Osteoblast (primary cell): ENCODE measurements around the gene USP38. TPM values are rescaled to one million over a fixed set of nuclear protein-coding genes. Genes with fewer than 3 reads are reported as not detected.

ENCODE experiments used
- DNase-seq: peaks from one replicate; pipeline ENCODE4 v3.0.0; 2011; ENCODE audit warnings: low spot score, mixed read lengths; ENCODE audit not compliant: insufficient read length; ENCODE audit errors: missing footprints
- H2AFZ ChIP-seq: 2 replicates; pipeline ENCODE4 v1.6.0; 2011; ENCODE audit warnings: mild to moderate bottlenecking, low read length
- H3K27ac ChIP-seq: 2 replicates; pipeline ENCODE4 v1.5.1; 2011; ENCODE audit warnings: mild to moderate bottlenecking, low read depth, low read length, moderate library complexity
- H3K27me3 ChIP-seq: 2 replicates; pipeline ENCODE4 v1.6.0; 2012; ENCODE audit warnings: mild to moderate bottlenecking, control low read depth, inconsistent platforms, low read length, moderate library complexity; ENCODE audit not compliant: insufficient read depth
- H3K36me3 ChIP-seq: 2 replicates; pipeline ENCODE4 v1.5.1; 2011; ENCODE audit warnings: mild to moderate bottlenecking, low read length, control low read depth, moderate library complexity; ENCODE audit not compliant: insufficient read depth
- H3K4me1 ChIP-seq: 2 replicates; pipeline ENCODE4 v1.5.1; 2011; ENCODE audit warnings: mild to moderate bottlenecking, low read length, control low read depth, moderate library complexity; ENCODE audit not compliant: insufficient read depth
- H3K4me2 ChIP-seq: 2 replicates; pipeline ENCODE4 v1.6.0; 2011; ENCODE audit warnings: mild to moderate bottlenecking, low read length; ENCODE audit not compliant: insufficient read depth
- H3K4me3 ChIP-seq: fragments of 200-600 bp; sonication (generic); 3 replicates; pipeline ENCODE4 v1.5.1; 2012; ENCODE audit warnings: mild to moderate bottlenecking, low read length, inconsistent platforms; ENCODE audit not compliant: insufficient read depth
- H3K79me2 ChIP-seq: 2 replicates; pipeline ENCODE4 v1.6.0; 2012; ENCODE audit warnings: mild to moderate bottlenecking, low read length, control low read depth, inconsistent platforms; ENCODE audit not compliant: insufficient read depth
- H3K9me3 ChIP-seq: 2 replicates; pipeline ENCODE4 v1.5.1; 2011; ENCODE audit warnings: low read depth, low read length, control low read depth
- H4K20me1 ChIP-seq: 2 replicates; pipeline ENCODE4 v1.6.0; 2012; ENCODE audit warnings: mild to moderate bottlenecking, low read length, control low read depth; ENCODE audit not compliant: insufficient read depth
- CTCF ChIP-seq: IDR thresholded peaks from 2 replicates; pipeline ENCODE4 v1.5.1; 2011; ENCODE audit warnings: mild to moderate bottlenecking, low read depth, low read length, moderate library complexity; ENCODE audit errors: extremely low read depth
- total RNA-seq: library from RNA; depleted of rRNA; stranded (reverse); fragments of >200 nt; gene quantifications from 2 replicates; pipeline ENCODE4 v1.2.3, GENCODE V29; 2012

USP38 gene
- total RNA-seq, 1 donor, result 25.7 TPM

DNA sequence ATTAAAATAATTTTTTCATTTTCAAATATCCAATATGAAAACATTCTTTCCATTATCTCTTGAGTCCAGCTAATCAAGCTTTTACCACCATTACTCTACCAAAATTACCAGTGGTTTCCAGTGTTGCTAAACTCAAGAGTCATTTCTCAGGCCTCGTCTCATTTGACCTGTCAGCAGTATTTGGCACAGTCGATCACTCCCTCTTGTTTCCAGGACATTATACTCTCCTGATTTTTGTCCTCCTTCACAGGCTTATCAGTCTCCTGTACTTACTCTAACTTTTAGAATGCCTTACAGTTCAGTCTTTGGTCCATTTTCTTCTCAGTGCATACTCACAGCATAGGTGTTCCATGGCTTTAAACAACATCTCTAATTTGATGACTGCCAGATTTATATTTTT lies 11.6 kb downstream of the USP38 start:
- H3K36me3 ChIP-seq, result peaks cover 66% of the 10 kb centered on the region
- H3K4me1 ChIP-seq, result no peaks in the 10 kb centered on the region
- H3K4me2 ChIP-seq, result no peak overlapping the region
- no peak overlapping the region for H2AFZ ChIP-seq
- TF ChIP-seq CTCF, result no peak
- no peaks in the 10 kb centered on the region for H3K9me3 ChIP-seq
- H3K4me3 ChIP-seq, result no peak overlapping the region
- peaks cover 49% of the 10 kb centered on the region for H3K79me2 ChIP-seq
- DNase-seq, result no peak
- H4K20me1 ChIP-seq, result no peaks in the 10 kb centered on the region
- no peak overlapping the region for H3K27ac ChIP-seq
- no peaks in the 10 kb centered on the region for H3K27me3 ChIP-seq

- peaks cover 3% of the 10 kb centered on the region for H4K20me1 ChIP-seq
- H3K27me3 ChIP-seq, result no peaks in the 10 kb centered on the region
- no peak overlapping the region for H3K4me3 ChIP-seq
- H3K4me2 ChIP-seq, result no peak overlapping the region
- peaks cover 60% of the 10 kb centered on the region for H3K36me3 ChIP-seq
- H3K79me2 ChIP-seq, result peaks cover 26% of the 10 kb centered on the region
- no peak overlapping the region for H2AFZ ChIP-seq
- no peak for TF ChIP-seq CTCF
- no peak overlapping the region for H3K27ac ChIP-seq
- no peak for DNase-seq
- no peaks in the 10 kb centered on the region for H3K9me3 ChIP-seq
- no peaks in the 10 kb centered on the region for H3K4me1 ChIP-seq
These were observed 14.8 kb downstream of the USP38 start for GRCh38 chr4:143199503-143199902.

GRCh38 chr4:143202824-143203223 lies 18.1 kb downstream of the USP38 start:
- peak; percentile 40 for TF ChIP-seq CTCF
- Histone ChIP-seq H3K27ac (no peak overlapping the region), H3K36me3 (peaks cover 57% of the 10 kb centered on the region), H4K20me1 (peaks cover 3% of the 10 kb centered on the region), H3K9me3 (no peaks in the 10 kb centered on the region), H3K79me2 (peaks cover 18% of the 10 kb centered on the region), H3K4me2 (no peak overlapping the region), H2AFZ (no peak overlapping the region), H3K27me3 (no peaks in the 10 kb centered on the region), H3K4me1 (no peaks in the 10 kb centered on the region), H3K4me3 (no peak overlapping the region)
- no peak for DNase-seq

DNA sequence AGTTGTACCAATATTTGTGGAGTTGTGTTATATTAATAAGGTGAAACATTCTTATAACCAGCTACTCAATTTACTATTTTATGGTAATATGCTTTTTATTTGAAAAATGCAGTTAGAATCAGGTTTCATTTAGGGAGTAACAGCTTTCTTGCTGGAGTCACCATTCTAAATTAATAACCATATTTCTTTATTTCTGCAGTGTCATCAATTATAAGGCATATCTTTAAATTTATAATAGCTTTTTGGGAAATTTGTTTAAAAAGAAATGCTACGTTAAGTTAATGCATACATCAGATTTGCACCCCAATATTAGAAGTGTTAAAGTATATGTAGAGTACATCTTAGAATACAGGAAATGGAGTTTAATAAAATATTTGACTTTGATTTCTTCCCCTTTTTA lies 18.9 kb downstream of the USP38 start:
- no peak for TF ChIP-seq CTCF

More for the DNA sequence above, 18.9 kb downstream of the USP38 start:
- no peaks in the 10 kb centered on the region for H3K27me3 ChIP-seq
- no peak for DNase-seq
- no peaks in the 10 kb centered on the region for H3K4me1 ChIP-seq
- peaks cover 3% of the 10 kb centered on the region for H4K20me1 ChIP-seq
- no peak overlapping the region for H3K4me2 ChIP-seq
- no peak overlapping the region for H3K4me3 ChIP-seq
- H3K36me3 ChIP-seq, result peaks cover 50% of the 10 kb centered on the region
- no peak overlapping the region for H2AFZ ChIP-seq
- H3K9me3 ChIP-seq, result no peaks in the 10 kb centered on the region
- H3K79me2 ChIP-seq, result peaks cover 13% of the 10 kb centered on the region
- H3K27ac ChIP-seq, result no peak overlapping the region
